ENCODE measurements around the gene FER.

FER gene

GRCh38 chr5:109246395-109246794 lies 498.7 kb downstream of the FER start:
- Histone ChIP-seq H3K27ac (ENCODE audit: insufficient read depth, low read depth, low read length, poor library complexity, severe bottlenecking) (no peak overlapping the region), H3K4me3 (ENCODE audit: insufficient read depth, low read depth, low read length) (no peak overlapping the region), H3K27me3 (ENCODE audit: control insufficient read depth, insufficient read depth, low read length, poor library complexity, severe bottlenecking) (no peaks in the 10 kb centered on the region), H3K36me3 (ENCODE audit: control insufficient read depth, insufficient read depth, low read length) (no peaks in the 10 kb centered on the region), H3K9me3 (ENCODE audit: control insufficient read depth, low read length) (no peaks in the 10 kb centered on the region), H3K4me1 (ENCODE audit: control insufficient read depth, insufficient read depth, low read length) (no peaks in the 10 kb centered on the region)
- WGBS, 2 experiments, result 87 to 90% methylated on average over 2 of the region's 2 CpGs
